ENCODE data around the gene OR5K1. TPM values are rescaled to one million over a fixed set of nuclear protein-coding genes. Genes with fewer than 3 reads are reported as not detected.

Gene OR5K1
- total RNA-seq, 2 experiments from 2014 or later = not detected

- ChIA-PET POLR2A (no interaction called here), CTCF (no interaction called here)
- Mint-ChIP-seq H3K27me3 (peaks cover 32% of the 10 kb centered on the region), H3K9me3 (peaks cover 14% of the 10 kb centered on the region), H3K36me3 (ENCODE audit: low read depth) (peaks cover 28% of the 10 kb centered on the region), H3K27ac (no peak overlapping the region), H3K4me1 (ENCODE audit: low read depth) (no peaks in the 10 kb centered on the region), H3K4me3 (no peak overlapping the region)
- no peak for TF ChIP-seq CTCF (IDR thresholded peaks at IDR 0.05)
- Histone ChIP-seq H3K27me3 (ENCODE audit: control insufficient read depth in 1 of 2, insufficient read depth in 2 of 2, low read length in 2 of 2) (no peaks in the 10 kb centered on the region), H3K4me1 (ENCODE audit: insufficient read depth, low read length) (no peaks in the 10 kb centered on the region), H3K9me3 (ENCODE audit: control insufficient read depth in 1 of 2, insufficient read depth in 1 of 2, low read length in 2 of 2) (peaks cover 8 to 14% of the 10 kb centered on the region in 2 experiments), H3K4me3 (ENCODE audit: low read length) (no peak overlapping the region), H3K27ac (ENCODE audit: low read depth in 1 of 2, low read length in 2 of 2) (no peak overlapping the region), H3K36me3 (ENCODE audit: insufficient read depth, low read length) (no peaks in the 10 kb centered on the region)
- intact Hi-C loops (cut with DNase I, micrococcal nuclease) = no loop called here
- ATAC-seq (ENCODE audit: poor library complexity) (no peak), DNase-seq (no peak)
Observed at GRCh38 chr3:98482717-98483482, 19.9 kb downstream of the OR5K1 start.

GRCh38 chr3:98483626-98484025 lies 20.6 kb downstream of the OR5K1 start:
- no peak overlapping the region for H3K4me3 ChIP-seq (ENCODE audit: low read length)
- intact Hi-C loops (cut with DNase I, micrococcal nuclease) = no loop called here
- H3K4me1 Mint-ChIP-seq (ENCODE audit: low read depth) = no peaks in the 10 kb centered on the region
- no peaks in the 10 kb centered on the region for H3K4me1 ChIP-seq (ENCODE audit: insufficient read depth, low read length)
- no peak for ATAC-seq (ENCODE audit: poor library complexity)
- peaks cover 16% of the 10 kb centered on the region for H3K9me3 Mint-ChIP-seq
- no peak overlapping the region for H3K27ac ChIP-seq (ENCODE audit: low read depth in 1 of 2, low read length in 2 of 2)
- no peak overlapping the region for H3K4me3 Mint-ChIP-seq
- CTCF ChIA-PET = no interaction called here
- TF ChIP-seq CTCF (IDR thresholded peaks at IDR 0.05) = no peak
- POLR2A ChIA-PET = no interaction called here
- no peaks in the 10 kb centered on the region for H3K27me3 ChIP-seq (ENCODE audit: control insufficient read depth in 1 of 2, insufficient read depth in 2 of 2, low read length in 2 of 2)
- peaks cover 8 to 14% of the 10 kb centered on the region in 2 experiments for H3K9me3 ChIP-seq (ENCODE audit: control insufficient read depth in 1 of 2, insufficient read depth in 1 of 2, low read length in 2 of 2)
- peaks cover 28% of the 10 kb centered on the region for H3K36me3 Mint-ChIP-seq (ENCODE audit: low read depth)
- no peak for DNase-seq
- H3K27me3 Mint-ChIP-seq = peaks cover 32% of the 10 kb centered on the region
- H3K36me3 ChIP-seq (ENCODE audit: insufficient read depth, low read length) = no peaks in the 10 kb centered on the region
- no peak overlapping the region for H3K27ac Mint-ChIP-seq

- H3K9me3 ChIP-seq (ENCODE audit: control insufficient read depth in 1 of 2, insufficient read depth in 1 of 2, low read length in 2 of 2) = no peaks in the 10 kb centered on the region
- no peak for TF ChIP-seq CTCF (IDR thresholded peaks at IDR 0.05)
- no peak within 1 kb of the TSS for H3K4me3 Mint-ChIP-seq
- no peaks in the 10 kb centered on the region for H3K4me1 Mint-ChIP-seq (ENCODE audit: low read depth)
- no peaks in the 10 kb centered on the region for H3K9me3 Mint-ChIP-seq
- DNase-seq (no peak), ATAC-seq (ENCODE audit: poor library complexity) (no peak)
- no peaks in the 10 kb centered on the region for H3K4me1 ChIP-seq (ENCODE audit: insufficient read depth, low read length)
- H3K27ac Mint-ChIP-seq = no peak within 1 kb of the TSS
- H3K4me3 ChIP-seq (ENCODE audit: low read length) = no peak within 1 kb of the TSS
- CTCF ChIA-PET = no interaction called here
- intact Hi-C loops (cut with DNase I, micrococcal nuclease) = no loop called here
- no peaks in the 10 kb centered on the region for H3K27me3 ChIP-seq (ENCODE audit: control insufficient read depth in 1 of 2, insufficient read depth in 2 of 2, low read length in 2 of 2)
- H3K36me3 ChIP-seq (ENCODE audit: insufficient read depth, low read length) = no peaks in the 10 kb centered on the region
- POLR2A ChIA-PET = no interaction called here
- H3K27me3 Mint-ChIP-seq = no peaks in the 10 kb centered on the region
- no peaks in the 10 kb centered on the region for H3K36me3 Mint-ChIP-seq (ENCODE audit: low read depth)
- H3K27ac ChIP-seq (ENCODE audit: low read depth in 1 of 2, low read length in 2 of 2) = no peak within 1 kb of the TSS
Observed at GRCh38 chr3:98497381-98497780, 34.4 kb downstream of the OR5K1 start, which contains the start of gene OR5K2. Gene OR5K2 (plus strand): TSS chr3:98497681. CDS start chr3:98497681, 0 bp downstream.

All from CD4-positive, alpha-beta T cell (primary cell).